ENCODE results near the gene CSH1. TPM values are rescaled to one million over a fixed set of nuclear protein-coding genes. Genes with fewer than 3 reads are reported as not detected.
"Not testable (repeated sequence)": the region's sequence is repeated elsewhere in the genome, so short reads cannot be mapped to it uniquely, and the experiment has no call there.

The CSH1 gene
- polyA plus RNA-seq, 4 donors: 2.7 TPM; not detected in 3

DNA sequence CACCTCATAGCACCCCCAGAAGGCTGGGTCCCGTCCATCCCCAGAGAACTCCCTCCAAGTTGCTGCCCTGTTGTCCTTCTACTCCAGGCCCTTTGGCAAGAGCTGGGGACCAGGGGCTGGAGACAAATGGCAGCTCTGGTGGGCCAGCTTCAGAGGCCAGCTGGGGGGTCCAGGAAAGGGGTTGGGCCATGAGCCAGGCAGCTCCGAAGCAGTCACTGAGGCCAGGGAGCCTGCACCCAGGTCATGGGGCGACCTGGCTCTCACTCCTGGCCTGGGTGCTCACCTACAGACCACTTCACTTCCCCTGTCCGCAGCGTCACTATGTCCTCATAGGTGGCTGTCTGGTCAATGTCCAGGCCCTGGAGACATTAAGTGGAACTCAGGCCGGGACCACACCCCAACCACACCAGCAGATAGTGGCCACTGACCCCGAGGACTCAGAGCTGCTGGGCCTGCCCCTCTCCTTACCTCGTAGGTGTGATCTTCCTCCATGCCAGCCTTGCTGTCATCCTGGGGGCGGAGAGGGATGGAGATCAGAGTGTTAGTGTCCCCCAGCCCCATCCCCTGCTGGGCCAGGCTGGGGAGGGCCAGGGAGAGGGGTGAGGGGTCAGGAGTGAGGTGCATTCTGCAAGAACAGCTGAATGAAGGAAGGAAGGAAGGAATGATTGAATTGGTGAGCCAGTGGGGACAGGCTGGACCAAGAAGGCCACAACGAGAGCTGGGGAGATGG, 32.8 kb upstream of the CSH1 start:
- no peak for DNase-seq (ENCODE audit: low read depth in 4 of 4, low spot score in 3 of 4)

DNA sequence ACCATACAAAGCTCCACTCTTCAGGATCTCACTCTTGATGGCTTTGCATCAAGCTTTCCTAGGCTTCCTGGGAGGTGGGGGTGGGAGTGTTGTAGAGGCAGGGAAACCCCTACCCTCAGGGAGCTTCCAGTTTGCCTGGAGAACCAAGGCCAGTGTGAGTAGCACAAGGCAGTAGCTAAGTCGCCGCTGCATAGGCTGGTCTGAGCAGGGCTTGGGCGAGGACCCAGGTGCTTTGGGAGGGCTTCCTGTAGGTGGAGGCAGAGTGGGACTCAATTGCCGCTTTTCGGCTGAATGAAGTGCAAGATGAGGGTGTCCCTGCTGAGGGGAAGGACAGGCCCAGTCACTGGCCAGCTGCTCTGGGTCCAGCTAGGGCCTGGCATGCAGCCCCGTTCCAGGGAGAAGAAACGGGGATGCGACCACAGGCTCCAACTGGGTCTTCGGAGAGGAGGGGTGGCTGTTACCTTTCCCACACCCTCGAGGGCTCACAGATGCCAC, 31.8 kb upstream of the CSH1 start:
- DNase-seq (ENCODE audit: low read depth in 4 of 4, low spot score in 3 of 4): no peak

DNA sequence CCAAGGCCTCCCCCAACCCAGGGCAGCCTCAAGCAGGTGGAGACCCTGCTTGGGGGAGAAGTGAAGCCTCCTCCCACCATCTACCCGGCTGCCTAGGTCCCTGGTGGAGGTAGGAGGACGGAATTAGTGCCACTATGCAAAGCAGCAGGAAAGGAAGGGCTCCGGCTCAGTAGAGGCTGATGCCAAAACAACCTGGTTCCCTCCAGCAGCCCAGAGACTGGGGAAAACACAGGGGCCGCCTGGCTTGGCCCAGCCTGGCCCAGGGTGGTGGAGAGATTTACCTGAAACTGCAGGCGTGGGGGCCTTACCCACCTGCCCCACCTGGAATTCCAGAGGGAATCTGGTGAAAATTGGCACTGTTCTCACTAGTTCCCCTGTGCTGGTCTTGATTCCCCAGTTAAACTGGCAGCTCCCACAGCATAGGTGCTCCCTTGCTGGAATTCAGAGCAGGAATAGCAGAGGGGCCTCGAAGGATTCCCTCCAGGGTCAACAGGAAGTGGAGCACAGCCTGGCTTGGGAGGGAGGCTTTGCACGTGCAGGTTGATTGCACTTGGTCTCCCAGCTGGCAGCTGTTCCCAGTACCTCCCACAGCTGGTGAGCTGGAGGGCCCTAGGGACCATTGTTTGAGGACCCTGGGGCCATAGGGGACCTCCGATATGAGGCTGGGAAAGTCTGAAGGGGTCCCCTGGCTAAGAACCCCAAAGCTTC, 31.2 kb upstream of the CSH1 start:
- DNase-seq (ENCODE audit: low read depth in 4 of 4, low spot score in 3 of 4): no peak

DNA sequence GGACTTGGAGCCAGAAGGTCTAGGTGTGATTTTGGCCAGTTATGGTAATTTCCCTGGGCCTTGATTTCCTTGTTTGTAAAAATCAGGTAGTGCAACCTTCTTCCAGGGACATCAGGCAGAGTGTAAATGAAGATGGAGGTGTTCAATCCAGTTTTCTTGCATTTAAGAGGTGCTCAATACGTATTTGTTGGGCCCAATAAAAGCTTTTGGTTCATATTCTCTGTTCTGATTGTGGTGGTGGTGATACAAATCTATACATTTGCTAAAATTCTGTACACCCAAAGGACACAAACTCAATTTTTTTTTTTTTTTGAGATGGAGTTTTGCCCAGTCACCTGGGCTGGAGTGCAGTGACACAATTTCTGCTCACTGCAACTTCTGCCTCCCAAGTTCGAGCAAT, 29.8 kb upstream of the CSH1 start:
- DNase-seq (ENCODE audit: low read depth in 4 of 4, low spot score in 3 of 4): no peak

DNA sequence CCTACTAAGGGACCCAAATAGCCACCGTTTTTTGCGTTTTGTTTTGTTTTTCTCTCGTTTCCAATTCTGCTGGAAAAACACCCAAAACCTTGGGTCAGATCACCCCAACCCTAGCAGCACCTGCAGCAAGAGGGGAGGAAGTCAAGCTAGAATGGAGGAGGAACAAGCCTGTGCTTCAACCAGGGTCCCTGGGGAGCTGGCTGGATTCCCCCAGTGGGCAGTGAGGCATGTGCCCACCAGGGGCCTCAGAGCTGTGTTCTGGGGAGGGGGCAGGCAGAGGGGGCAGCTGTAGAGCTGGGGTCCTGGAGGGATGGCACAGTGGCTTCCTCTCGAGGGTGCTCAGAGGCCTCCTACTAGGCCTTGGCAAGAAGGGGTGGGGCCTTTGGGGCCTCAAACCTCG, 29.2 kb upstream of the CSH1 start:
- DNase-seq (ENCODE audit: low read depth in 4 of 4, low spot score in 3 of 4): no peak

DNA sequence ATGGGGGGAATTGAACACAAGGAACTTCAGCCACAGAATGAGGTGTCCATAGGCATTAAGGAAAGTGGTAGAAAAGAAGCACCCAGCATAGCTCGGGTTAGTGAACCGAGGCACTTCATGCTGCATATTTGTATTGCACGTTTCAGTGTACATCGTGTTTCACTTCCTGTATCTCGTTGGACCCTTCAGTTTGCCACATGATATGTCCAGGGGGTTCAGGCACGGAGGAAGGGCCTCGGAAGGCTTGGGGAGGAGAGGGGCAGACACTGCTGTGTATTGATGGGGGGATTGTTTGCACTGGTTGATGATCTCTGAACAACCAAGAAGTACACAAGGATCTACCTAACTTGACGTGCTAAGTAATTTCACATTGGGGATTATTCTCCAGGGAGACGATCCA, 26.0 kb upstream of the CSH1 start:
- not testable (repeated sequence) for DNase-seq (ENCODE audit: low read depth in 4 of 4, low spot score in 3 of 4)

DNA sequence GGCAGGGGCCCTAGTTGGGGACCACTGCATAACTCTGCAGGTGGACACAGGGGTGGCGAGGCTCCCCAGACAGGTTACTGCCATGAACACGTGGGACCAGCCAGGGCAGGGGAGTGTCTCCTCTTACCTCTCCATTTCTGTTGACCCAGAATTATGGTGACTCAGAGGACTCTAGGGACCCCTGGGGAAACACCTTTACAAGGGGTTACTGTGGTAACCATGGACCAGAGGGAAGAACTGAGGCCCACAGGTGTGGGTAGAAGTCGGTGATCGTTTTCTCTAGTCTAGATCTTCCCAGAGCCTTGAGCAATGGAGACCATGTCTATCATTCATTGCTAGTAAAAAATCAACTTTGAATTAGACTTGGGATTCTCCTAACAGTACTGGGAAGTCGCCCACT, 24.4 kb upstream of the CSH1 start:
- DNase-seq (ENCODE audit: low read depth in 4 of 4, low spot score in 3 of 4): not testable (repeated sequence)

DNA sequence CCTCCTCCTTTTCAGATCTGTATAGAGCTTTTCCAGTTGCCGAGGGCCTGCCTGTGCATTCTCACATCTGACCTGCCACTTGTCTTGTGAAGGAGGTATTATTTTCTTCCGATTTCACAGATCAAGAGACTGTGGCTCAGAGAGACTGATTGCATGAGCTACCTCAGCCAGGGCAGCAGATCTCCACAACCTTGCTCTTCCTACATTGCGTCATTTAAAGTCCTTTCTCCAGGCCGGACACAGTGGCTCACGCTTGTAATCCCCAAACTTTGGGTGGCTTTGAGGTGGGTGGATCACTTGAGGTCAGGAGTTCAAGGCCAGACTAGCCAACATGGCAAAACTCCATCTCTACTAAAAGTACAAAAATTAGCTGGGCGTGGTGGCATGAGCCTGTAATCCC, 23.7 kb upstream of the CSH1 start:
- DNase-seq (ENCODE audit: low read depth in 4 of 4, low spot score in 3 of 4): not testable (repeated sequence)

DNA sequence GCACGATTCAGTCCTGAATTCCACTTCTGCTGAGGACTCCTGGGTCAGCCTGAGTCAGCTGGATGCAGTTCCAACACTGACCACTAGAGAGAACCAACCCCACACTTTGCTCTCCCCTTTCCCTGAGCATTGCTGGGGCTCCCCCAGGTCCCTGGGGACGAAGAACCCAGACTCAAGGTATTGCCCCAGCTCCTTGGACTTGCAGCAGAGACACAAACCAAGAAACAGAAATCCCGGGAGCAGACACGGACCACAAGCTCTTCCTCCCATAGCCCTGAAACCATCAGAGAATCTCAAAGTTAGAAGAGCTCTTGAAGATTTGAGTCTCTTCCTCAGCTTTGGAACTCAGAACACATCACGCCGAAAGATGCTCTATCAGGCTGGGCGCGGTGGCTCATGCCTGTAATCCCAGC, 22.9 kb upstream of the CSH1 start:
- peak in 2 of 4 donors; percentile 16 to 18 for DNase-seq (ENCODE audit: low read depth in 4 of 4, low spot score in 3 of 4)

DNA sequence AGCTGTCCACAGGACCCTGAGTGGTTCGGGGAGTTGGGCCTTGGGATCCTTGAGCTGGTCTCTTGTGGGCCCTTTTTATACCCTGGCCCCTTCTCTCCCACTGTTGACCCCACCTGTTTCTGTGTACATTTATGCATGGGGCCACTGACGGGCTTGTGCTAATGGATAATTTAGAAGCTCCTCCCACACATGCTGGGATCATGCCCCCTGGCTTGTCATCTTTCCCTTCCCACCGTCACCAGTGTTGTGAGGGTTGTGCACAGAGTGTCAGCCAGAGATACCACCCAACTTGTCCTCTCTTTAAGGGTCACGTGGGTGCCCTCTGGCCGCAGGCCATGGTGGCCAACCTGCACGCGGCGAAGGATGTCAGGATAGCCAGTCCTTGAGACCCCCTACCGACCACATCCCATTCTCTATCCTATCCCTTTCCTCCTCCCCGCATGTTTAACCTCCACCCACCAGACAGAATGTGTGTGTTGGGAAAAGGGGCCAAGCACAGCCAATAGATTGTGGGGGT, 22.5 kb upstream of the CSH1 start, which contains the start of gene GH1:
TSS of gene GH1 (minus strand) at position 51 of the 517 bp plus-strand sequence. CDS start 63 bp downstream, outside the sequence.
- not testable (repeated sequence) for DNase-seq (ENCODE audit: low read depth in 4 of 4, low spot score in 3 of 4)

DNA sequence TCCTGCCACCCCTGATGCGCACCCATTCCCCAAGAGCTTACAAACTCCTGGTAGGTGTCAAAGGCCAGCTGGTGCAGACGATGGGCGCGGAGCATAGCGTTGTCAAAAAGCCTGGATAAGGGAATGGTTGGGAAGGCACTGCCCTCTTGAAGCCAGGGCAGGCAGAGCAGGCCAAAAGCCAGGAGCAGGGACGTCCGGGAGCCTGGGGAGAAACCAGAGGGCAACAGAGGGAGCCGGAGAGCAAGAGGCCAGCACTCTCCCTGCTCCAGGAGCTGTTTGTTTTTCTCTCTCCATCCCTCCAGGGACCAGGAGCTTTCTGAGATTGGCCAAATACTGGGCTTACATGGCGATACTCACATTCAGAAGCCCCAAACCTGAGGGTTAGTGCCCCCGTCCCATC, 21.9 kb upstream of the CSH1 start:
- no peak for DNase-seq (ENCODE audit: low read depth in 4 of 4, low spot score in 3 of 4)

DNA sequence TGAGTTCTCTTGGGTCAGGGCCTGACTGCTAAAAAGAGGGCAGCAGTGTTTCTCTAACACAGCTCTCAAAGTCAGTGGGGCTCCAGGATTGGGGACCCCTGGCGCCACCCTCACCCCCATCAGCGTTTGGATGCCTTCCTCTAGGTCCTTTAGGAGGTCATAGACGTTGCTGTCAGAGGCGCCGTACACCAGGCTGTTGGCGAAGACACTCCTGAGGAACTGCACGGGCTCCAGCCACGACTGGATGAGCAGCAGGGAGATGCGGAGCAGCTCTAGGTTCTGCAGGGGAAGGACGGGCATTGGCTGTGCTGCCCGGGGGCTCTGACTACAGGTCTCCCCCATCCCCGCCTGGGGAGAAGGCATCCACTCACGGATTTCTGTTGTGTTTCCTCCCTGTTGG, 21.3 kb upstream of the CSH1 start:
- DNase-seq (ENCODE audit: low read depth in 4 of 4, low spot score in 3 of 4): no peak

DNA sequence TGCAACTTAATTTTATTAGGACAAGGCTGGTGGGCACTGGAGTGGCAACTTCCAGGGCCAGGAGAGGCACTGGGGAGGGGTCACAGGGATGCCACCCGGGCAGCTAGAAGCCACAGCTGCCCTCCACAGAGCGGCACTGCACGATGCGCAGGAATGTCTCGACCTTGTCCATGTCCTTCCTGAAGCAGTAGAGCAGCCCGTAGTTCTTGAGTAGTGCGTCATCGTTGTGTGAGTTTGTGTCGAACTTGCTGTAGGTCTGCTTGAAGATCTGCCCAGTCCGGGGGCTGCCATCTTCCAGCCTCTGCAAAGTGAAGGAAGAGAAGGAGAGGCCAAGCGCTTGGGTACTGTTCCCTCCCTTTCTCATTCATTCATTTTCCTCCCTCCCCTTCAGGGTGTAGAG, 20.8 kb upstream of the CSH1 start:
- DNase-seq (ENCODE audit: low read depth in 4 of 4, low spot score in 3 of 4): not testable (repeated sequence)

DNA sequence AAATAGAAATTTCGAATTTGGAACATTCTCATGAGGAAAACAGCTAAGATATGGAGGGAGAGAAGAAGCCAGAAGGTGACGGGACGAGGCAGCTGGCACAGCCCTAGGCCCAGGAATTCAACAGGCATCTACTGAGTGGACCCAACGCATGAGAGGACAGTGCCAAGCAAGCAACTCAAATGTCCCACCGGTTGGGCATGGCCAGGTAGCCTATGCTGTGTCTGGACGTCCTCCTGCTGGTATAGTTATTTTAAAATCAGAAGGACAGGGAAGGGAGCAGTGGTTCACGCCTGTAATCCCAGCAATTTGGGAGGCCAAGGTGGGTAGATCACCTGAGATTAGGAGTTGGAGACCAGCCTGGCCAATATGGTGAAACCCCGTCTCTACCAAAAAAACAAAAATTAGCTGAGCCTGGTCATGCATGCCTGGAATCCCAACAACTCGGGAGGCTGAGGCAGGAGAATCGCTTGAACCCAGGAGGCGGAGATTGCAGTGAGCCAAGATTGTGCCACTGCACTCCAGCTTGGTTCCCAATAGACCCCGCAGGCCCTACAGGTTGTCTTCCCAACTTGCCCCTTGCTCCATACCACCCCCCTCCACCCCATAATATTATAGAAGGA, 20.3 kb upstream of the CSH1 start:
- no peak for DNase-seq (ENCODE audit: low read depth in 4 of 4, low spot score in 3 of 4)

DNA sequence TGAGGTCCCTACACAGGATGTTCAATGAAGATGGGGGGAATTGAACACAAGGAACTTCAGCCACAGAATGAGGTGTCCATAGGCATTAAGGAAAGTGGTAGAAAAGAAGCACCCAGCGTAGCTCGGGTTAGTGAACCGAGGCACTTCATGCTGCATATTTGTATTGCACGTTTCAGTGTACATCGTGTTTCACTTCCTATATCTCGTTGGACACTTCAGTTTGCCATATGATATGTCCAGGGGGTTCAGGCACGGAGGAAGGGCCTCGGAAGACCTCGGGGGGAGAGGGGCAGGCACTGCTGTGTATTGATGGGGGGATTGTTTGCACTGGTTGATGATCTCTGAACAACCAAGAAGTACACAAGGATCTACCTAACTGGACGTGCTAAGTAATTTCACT, 19.4 kb upstream of the CSH1 start:
- DNase-seq (ENCODE audit: low read depth in 4 of 4, low spot score in 3 of 4): not testable (repeated sequence)

DNA sequence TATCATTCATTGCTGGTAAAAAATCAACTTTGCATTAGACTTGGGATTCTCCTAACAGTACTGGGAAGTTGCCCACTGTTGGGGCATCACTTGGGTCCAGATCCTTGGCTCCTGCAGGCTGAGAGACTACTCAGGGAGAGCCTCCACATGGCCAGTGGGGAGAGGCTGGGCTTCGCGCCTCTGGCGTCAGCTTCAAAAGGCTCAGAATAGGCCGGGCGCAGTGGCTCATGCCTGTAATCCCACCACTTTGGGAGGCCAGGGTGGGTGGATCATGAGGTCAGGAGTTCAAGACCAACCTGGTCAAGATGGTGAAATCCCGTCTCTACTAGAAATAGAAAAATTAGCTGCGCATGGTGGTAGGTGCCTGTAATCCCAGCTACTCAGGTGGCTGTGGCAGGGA, 18.1 kb upstream of the CSH1 start:
- no peak for DNase-seq (ENCODE audit: low read depth in 4 of 4, low spot score in 3 of 4)

DNA sequence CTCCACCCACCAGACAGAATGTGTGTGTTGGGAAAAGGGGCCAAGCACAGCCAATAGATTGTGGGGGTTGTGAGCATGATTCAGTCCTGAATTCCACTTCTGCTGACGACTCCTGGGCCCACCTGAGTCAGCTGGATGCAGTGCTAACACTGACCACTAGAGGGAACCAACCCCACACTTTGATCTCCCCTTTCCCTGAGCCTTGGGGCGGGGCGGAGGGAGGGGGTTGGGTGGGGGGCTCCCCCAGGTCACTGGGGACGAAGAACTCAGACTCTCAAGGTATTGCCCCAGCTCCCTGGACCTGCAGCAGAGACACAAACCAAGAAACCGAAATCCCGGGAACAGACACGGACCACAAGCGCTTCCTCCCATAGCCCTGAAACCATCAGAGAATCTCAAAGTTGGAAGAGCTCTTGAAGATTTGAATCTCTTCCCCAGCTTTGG, 15.3 kb upstream of the CSH1 start:
- DNase-seq (ENCODE audit: low read depth in 4 of 4, low spot score in 3 of 4): no peak

DNA sequence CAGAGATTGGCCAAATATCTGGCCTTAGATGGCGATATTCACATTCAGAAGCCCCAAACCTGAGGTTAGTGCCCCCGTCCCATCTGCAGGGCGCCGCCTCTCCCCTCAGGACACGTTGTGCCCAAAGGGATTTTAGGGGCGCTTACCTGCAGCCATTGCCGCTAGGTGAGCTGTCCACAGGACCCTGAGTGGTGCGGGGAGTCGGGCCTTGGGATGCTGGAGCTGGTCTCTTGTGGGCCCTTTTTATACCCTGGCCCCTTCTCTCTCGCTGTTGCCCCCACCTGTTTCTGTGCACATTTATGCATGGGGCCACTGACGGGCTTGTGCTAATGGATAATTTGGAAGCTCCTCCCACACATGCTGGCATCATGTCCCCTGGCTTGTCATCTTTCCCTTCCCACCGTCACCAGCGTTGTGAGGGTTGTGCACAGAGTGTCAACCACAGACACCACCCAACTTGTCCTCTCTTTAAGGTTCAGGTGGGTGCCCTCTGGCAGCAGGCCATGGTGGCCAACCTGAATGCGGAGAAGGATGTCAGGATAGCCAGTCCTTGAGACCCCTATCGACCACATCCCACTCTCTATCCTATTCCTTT, 14.8 kb upstream of the CSH1 start, which contains the start of gene CSHL1:
TSS of gene CSHL1 (minus strand) at position 218 of the 595 bp plus-strand sequence. CDS start at position 156, 62 bp downstream.
- DNase-seq (ENCODE audit: low read depth in 4 of 4, low spot score in 3 of 4): no peak

DNA sequence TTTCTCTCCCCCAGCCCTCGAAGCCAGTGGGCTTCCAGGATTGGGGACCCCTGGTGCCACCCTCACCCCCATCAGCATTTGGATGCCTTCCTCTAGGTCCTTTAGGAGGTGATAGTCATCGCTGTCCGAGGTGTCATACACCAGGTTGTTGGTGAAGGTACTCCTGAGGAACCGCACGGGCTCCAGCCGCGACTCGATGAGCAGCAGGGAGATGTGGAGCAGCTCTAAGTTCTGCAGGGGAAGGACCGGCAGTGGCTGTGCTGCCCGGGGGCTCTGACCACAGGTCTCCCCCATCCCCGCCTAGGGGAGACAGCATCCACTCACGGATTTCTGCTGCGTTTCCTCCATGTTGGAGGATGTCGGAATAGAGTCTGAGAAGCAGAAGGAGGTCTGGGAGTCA, 13.7 kb upstream of the CSH1 start:
- no peak for DNase-seq (ENCODE audit: low read depth in 4 of 4, low spot score in 3 of 4)

DNA sequence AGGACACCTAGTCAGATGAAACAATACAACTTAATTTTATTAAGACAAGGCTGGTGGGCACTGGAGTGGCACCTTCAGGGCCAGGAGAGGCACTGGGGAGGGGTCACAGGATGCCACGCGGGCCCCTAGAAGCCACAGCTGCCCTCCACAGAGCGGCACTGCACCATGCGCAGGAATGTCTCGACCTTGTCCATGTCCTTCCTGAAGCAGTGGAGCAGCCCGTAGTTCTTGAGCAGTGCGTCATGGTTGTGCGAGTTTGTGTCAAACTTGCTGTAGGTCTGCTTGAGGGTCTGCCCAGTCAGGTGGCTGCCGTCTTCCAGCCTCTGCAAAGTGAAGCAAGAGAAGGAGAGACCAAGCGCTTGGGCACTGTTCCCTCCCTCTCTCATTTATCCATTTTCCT, 13.2 kb upstream of the CSH1 start:
- not testable (repeated sequence) for DNase-seq (ENCODE audit: low read depth in 4 of 4, low spot score in 3 of 4)

Measured in left renal pelvis (tissue), 4 donors.